Measurements from ENCODE around the gene PLCD1.

DNA sequence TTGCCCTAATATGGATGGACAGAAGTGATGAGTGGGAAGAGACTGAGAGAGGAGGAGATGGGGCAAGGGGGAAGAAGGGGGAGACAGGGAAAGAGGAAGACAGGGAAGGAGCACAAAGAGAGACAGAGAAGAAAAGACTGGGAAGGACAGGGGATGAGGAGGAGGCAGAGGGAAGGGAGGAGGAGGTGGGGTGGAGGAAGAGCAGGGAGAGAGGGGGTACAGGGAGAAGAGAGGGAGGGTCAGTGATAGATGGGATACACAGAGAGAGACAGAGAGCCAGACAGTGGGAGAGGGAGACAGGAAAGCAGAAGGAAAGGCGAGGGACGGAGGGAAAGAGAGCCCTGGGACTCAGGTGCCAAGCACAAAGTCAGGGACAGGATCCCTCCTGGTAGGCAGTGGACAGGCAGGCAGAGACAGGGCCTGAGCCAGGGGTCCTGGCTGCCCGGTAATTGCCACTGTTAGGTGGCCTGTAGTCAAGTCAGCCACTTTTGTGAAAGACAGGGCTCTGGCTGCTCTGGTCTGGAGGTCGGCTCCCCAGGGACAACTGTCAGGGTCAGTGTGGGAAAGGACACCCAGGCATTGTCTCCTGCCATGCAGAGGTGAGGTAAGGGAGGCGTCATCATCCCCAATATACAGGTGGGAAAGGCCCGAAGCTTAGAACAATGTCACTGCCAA is 29.1 kb downstream of the PLCD1 start:
- TF ChIP-seq, protein P1, sequence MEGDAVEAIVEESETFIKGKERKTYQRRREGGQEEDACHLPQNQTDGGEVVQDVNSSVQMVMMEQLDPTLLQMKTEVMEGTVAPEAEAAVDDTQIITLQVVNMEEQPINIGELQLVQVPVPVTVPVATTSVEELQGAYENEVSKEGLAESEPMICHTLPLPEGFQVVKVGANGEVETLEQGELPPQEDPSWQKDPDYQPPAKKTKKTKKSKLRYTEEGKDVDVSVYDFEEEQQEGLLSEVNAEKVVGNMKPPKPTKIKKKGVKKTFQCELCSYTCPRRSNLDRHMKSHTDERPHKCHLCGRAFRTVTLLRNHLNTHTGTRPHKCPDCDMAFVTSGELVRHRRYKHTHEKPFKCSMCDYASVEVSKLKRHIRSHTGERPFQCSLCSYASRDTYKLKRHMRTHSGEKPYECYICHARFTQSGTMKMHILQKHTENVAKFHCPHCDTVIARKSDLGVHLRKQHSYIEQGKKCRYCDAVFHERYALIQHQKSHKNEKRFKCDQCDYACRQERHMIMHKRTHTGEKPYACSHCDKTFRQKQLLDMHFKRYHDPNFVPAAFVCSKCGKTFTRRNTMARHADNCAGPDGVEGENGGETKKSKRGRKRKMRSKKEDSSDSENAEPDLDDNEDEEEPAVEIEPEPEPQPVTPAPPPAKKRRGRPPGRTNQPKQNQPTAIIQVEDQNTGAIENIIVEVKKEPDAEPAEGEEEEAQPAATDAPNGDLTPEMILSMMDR (IDR thresholded peaks at IDR 0.05) = no peak
- TF ChIP-seq POLR2A (IDR thresholded peaks at IDR 0.05) = no peak

Data from uterus (tissue), 2 donors.